NCI-H1092 treated with DMSO at 0.1 percent for 48 hours (cell line): ENCODE measurements around the gene CDKL1.
"Not testable (repeated sequence)": the region's sequence is repeated elsewhere in the genome, so short reads cannot be mapped to it uniquely, and the experiment has no call there.

ENCODE experiments used
- DNase-seq: peaks from one replicate; lab custom pipeline; 2025; lab: John Stamatoyannopoulos, UW

Gene CDKL1

DNA sequence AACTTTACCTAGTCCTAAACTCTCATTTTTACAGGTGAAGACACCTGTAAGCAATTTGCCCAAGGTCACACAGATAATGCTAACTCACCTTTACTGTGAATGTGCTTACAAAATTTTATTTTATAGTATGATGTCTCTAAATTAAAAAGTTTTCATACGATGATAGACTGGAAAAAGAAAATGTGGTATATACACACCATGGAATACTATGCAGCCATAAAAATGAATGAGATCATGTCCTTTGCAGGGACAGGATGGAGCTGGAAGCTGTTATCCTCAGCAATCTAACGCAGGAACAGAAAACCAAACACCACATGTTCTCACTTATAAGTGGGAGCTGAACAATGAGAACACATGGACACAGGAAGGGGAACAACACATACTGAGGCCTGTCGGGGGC lies 40.4 kb downstream of the CDKL1 start:
- DNase-seq = not testable (repeated sequence)

DNA sequence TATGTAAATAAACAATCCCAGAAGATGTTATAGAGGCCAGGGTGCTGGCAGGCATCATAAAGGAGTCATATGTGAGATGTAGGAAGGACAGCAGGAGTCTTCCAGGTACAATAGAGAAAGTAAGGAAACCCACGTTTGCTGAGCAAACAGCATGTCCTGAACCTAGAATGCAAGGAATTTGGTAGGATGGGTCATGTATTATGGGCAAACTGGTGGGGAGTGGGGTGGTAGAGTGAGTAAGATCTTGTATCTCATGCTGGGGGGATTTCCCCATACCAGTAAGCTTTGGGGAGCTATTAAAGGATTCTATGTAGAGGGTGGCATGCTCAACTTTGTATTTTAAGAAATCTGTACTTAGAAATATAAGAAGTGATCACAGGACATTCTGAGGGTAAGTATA lies 41.0 kb downstream of the CDKL1 start:
- no peak for DNase-seq

DNA sequence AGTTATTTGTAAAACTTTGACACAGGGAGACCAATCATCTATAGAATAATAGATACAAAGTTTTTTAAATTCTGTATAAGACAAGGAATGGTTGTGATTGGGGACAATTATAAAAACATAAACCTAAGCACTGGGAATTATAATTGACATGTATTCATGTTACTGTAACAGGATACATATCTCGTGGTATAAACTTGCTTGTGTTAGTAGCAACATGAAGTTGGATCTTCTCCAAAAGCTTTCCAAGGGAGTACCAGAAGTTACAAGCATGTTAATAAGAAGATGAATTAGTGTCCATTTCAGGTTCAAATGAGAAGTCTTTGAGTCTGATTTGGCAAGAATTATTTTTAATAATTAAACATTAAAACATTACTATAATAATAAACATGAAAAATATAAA lies 42.2 kb downstream of the CDKL1 start:
- DNase-seq = no peak

DNA sequence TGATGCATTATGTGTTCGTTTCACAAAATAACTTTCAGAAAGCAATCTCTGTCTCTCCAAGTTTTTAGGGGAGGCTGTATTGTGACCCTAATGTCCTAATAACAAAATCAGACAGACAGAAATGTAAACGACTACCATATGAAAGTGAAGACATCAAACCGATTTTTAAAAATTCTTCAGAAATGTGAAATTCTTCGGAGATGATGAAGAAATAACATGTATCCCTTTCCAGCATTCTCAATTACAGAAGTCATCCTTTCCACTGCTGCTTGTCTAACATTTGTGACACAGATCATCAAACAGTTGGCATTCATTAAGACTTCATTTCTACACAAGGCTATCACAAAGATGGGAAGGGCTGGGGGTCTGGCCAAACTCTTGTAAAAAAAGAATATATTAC lies 43.6 kb downstream of the CDKL1 start:
- DNase-seq = no peak

DNA sequence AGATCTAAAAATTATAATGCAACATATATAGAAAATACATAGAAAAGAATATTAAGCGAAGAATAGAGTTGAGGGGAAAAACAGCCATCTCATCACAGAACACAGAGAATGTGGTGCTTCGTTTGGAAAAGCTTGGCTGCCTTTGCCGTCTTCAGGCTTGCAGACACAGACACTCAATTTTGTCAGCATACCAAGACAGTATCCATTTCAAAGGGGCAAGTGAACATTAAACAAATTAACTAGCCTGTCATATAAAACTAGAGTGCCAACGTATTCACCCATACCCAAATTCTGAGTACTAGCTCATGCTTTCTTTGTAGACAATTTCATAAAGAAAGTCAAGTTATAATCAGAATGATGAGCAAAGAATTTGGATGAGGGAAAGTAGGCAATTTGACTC lies 44.1 kb downstream of the CDKL1 start:
- no peak for DNase-seq

DNA sequence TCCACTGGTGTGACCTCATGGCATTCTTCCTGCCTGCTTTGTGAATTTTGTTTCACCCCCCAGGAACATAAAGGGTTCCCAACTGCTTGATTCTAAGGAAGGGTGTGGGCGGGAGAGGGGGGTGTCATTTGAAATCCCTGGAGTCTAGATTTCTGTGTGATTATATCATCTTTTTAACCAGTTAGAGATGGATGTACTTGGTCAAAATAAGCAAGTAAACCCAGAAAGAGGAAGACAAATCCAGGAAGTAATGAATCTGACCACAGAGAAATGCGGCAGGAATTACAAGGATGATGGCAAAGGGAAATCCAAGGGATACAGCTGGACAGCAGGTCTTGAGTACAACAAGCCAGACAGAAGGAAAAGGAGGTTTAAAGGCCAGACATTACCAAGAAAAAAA lies 45.7 kb downstream of the CDKL1 start:
- DNase-seq = no peak

DNA sequence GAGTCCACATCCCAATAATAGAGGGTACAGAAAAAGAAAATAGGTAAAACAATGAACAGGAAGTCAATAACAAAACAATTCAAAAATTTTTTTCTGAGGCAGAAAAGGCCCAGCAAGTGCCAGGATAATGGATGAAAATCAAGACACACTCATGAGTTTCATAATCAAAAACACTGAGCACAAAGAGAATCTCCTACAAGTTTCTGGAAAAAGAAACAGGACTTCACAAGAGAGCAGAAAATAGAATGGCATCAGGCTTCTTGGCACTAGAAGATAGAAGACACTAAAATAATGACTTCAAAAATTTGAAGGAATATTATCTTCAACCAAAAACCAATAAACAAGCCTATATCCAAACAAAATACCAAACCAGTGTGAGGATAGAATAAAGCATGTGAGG lies 47.7 kb downstream of the CDKL1 start:
- no peak for DNase-seq

DNA sequence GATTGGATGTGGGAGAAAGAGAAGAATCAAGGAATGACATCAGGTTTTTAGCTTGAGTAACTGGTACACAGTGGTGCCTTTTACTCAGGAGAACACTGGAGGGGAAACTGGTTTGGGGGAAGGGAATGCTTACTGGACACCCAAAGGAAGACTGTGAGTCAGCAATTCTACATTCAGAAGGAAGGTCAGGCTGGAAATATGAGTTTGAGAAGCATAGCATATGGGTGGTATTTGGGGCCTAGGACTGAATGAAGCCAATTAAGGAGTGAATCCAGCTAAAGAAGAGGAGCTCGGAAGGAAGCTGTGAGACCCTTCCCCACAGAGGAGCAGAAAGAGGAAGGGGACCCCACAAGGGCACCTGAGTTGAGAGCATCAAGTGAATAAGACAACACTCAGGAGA lies 49.2 kb downstream of the CDKL1 start:
- no peak for DNase-seq

DNA sequence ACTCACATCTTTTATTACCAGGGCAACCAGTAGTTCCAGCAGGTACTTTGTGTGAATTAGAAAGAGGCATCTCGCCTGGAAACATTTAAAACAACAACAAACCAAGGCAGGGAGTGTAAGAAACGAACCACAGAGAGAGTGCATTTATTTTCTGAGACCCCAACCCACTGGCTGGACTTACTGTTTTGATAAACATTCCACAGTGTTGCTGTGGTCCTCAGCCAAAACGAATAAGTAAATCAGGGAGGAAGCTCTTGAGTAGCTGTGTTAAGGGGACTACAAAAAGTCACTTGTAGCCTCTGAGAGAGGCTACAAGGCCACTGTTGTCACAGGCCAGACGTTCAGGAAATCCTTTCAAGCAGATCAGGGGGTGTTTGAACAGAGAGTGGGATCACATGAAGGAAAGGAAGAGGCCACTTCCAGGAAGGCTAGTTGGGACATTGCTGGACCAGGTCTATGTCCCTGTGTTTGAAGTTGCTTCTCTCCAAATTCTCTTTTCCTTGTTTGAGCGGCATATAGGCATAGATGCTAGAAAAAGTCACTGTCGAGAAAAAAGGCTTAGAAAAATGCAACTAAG lies 50.7 kb downstream of the CDKL1 start:
- DNase-seq = no peak

DNA sequence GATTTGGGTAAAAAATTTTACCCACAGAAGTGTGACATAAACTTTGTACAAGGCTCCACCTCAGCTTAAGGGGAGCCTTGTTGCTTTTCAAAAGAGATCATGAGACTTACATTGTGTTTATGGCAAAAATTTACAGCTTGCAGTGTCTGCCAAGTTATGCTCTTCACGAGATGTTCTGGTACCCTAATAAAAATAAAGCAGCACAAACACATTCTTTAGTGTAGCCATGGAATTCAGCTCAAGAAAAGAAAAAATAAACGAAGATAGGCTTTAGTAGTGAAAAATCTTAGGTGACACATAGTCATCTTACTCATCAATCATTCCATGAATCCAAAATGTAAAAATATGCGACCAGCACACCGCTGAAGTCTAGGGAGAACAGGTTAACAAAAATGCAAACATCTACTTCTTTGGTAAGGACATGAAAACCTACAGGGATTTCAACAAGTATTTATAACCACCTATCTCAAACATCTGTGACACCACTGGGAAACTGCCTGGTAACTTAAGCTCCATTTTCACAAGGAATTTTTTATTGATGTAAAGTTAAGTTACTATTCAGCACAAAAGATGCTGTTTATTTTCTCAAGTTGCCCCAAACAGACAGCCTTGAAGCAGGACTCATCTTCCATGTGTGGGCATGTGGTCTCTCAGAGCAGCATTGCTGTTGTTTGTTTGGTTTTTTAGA lies 51.7 kb downstream of the CDKL1 start:
- DNase-seq = no peak

DNA sequence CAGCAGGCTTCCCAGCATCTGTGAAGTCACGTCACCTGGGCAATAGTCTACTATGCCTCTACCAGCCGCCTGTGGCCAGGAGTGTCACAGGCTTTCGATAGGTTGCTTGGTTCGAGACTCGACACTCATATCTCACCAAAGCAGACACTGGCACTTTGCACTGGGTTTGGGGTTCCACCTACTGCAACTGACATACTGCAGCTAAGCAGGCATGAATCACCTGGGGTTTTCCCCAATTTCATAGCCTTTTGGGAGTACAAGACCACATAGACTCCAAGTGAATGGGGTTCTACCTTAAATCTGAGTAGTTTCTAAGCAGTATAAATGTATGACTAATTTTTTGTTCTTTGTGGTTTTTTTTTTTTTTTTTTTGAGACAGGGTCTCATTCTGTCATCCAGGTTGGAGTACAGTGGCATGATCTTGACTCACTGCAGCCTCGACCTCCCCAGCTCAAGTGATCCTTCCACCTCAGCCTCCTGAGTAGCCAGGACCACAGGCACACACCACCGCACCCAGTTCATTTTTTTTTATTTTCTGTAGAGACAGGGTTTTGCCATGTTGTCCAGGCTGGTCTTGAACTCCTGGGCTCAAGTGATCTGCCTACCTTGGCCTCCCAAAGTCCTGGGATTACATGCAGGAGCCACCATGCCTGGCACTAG lies 52.4 kb downstream of the CDKL1 start:
- no peak for DNase-seq

DNA sequence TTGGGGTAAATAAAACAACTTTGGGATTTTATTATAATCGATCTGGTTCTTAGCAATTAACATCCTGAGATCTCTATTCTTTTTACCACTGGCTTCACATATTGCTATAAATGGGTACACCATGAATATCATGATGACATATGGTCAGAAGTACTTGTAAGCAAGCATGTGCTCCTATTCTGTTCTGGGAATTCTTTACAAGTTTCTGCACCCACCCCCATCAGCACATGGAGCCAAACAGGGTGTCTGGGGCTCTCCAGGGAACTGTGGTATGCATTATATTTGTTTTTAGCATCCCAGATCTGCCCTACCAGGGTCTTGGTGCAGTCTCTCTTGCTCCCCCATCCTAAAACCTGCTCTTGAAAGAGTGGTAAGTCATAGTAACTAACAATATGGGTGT lies 53.2 kb downstream of the CDKL1 start:
- DNase-seq = no peak

DNA sequence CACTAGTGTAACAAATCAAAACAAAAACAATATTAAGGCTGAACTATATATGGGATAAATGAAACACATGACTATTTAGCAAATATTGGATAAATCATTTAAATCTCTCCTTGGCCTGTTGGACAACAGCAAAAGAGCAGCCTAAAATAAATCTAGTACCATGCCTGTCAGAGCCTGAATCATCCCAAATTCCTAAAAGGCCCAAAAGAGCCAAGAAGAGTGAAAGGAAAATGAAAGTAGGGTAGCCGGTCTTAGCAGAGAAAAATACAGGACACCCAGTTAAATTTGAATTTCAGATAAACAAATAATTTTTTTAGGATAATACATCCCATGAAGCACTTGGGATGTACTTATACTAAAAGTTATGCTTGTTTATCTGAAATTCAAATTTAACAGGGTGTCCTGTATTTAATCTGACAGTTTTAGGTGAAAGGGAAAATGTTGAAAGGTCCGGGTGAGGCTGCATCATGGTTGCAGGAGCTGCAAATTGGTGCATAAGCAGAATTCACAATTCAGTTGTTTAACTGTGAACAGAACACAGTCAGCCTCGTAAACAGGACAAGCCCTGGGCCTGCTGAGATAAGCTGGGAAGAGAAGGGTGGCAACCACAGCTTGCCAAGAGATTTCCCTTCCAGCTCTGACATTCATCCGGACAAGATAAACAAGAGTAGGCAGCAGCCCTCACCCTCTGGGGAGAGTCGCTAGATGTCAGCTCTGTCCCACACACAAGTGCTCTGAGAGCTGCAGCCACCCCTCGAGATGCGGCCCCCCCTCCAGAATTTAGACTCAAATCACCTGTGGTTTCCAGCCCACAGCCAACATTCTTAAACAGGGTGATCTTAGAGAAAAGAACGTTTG lies 54.2 kb downstream of the CDKL1 start:
- DNase-seq = peak; percentile 51

DNA sequence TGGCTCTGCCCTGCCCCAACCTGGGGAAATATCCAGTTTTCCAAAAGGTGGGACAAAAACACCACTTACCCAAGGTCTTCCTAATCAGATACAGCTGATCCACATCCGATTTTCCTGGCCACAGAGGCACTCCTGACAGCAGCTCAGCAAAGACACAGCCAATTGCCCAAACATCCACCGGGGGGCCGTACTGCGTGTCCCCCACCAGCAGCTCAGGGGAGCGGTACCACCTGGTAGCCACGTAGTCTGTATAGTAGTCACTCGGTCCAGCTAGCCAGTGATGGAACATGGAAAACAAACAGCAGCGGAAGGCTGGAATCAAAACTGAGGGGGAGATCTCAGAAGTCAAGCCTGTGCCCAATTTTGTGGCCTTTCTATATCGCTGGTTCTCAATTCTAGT lies 55.7 kb downstream of the CDKL1 start:
- no peak for DNase-seq

DNA sequence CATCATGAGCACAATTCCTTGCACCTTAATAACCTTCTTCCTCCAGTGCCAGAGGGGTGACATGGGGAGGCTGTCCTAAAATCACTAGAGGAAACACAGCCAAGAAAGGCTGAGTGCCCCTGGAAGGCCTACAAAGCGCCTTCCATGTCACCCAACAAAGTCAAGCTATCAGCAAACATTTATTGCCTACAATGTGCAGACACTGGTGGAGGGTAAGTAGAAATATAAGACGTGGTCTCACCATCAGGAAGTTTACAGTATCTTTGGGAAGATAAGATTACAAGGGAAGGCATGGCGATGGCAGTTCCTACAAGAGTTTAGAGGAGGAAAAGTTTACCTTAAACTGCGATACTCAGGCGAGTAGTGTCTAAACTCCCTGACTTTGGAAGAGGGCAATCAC lies 56.6 kb downstream of the CDKL1 start:
- no peak for DNase-seq

DNA sequence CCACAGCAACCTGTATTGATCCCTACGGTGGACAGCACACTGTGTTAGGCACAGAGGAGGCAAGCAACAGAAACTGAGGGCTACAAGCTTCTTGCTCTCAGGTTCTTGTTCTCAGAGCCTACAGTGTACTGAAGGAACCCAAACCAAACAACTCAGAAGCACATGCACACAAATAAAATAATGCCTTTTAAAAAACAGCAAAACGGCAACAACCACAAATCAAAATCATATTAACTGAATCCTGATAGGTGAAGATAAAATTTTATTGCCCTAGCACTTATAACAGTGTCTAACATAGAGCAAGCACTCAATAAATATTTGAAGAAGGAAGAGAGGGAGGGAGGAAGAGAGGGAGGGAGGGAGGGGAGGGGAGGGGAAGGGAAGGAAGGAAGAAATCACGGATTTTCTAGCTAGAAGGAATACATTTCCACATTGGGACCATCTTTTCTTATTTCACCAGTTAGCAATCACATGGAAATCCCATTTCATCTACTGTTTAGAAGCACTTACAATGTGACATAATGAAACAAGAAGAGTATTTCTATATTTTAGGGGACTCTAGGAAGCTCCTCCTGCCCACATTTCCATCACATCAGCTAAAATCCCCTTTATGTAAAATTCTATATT lies 57.4 kb downstream of the CDKL1 start:
- DNase-seq = no peak

DNA sequence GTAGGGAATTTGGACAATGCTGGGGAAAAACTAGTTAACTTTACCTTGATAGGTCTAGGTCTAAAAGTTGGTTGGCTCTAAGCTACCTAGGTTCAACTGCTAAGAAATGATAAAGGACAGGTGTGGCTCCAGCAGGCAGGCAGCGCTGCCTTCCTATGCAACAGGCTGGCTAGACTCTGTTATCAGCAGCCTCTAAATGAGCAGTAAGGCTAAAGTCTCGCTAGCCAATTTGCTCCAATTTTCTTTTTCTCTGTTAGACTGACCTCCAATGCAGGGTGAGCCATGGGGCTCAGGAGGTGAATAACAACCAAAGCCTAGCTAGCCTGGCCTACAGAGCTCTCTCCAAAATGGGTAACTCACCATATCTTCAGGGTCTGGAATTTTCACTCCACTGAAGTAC lies 58.1 kb downstream of the CDKL1 start:
- no peak for DNase-seq

DNA sequence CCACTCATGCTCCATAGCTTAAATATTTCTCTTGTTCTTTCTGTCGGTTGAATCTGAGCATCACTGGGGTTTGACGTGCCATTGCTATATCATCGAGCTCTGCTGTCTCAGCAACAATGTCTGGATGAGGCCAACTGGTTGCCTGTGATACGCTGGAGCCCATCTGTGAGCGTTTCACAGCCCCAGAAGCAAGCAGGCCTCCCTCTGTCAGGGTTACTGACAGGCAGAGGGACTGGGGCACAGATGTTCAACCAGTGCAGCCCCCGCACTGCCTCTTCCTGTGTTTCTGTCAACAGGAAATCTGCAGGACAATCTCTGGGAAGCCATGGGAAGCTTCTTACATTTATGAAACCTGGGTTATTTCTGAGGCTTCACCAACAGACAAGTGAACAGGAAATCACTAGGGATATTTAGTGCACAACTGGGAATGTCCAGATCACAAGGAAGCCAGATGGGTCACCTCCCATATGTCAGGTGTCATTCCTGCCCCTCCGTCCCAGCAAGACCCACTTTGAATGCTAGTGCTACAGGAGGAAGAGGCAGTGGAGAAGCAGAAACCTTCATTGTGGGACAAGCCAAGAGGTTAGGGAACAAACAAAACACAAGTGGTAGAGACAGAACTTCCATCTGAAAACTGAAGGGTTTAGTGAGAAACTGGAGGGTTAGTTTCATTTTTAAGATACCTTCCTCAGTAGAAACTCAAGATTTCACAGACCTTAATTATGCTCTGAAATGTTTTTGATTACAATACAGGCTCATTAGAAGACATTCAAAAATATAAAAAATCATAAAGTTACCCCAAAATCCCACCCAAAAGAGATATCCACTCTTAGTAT lies 60.5 kb downstream of the CDKL1 start:
- peak; percentile 52 for DNase-seq

DNA sequence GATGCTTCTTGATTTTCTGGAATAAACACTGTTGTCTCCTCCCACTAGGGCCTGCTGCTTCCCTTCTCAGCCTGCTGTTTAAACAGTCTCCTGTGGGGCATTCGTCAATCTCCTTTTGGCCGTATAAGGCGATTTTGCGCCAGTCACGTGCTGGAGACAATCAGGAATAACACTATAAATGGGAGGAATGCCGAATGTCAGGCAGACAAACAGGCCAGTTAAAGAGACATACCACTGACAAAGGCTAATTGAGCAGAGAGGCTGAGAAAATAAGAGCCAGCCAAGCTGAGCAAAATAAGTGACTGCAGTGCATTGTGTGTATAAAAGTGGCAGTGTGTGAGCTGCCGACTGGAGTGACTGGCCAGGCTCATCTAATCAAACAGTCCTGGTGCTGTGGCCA lies 61.3 kb downstream of the CDKL1 start:
- peak; percentile 83 for DNase-seq

DNA sequence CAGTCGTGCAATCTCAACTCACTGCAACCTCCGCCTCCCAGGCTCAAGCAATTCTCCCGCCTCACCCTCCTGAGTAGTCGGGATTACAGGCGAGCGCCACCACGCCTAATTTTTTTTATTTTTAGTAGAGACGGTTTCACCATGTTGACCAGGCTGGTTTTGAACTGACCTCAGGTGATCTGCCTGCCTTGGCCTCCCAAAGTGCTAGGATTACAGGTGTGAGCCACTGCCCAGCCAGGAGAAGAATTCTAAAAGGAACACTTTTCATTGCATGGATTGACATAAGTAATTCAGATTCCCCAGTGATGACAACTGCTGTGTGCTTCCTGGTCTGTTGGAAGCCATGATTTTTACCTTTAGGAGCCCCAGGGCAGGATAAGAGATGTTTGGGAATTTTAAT lies 62.5 kb downstream of the CDKL1 start:
- DNase-seq = no peak

DNA sequence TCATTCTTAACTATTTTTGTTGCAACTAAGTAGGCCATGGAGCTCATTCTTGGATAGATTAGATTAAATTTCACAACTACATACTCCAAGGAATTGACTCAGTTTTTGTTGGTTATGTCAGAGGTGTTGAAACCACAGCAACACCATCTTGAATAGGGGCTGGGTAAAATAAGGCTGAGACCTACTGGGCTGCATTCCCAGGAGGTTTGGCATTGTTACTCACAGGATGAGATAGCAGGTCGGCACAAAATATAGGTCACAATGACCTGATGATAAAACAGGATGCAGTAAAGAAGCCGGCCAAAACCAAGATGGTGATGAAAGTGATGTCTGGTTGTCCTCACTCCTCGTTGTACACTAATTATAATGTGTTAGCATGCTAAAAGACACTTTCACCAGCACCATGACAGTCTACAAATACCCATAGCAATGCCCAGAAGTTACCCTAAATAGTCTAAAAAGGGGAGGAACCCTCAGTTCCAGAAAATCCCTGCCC lies 63.6 kb downstream of the CDKL1 start:
- no peak for DNase-seq
